Gastroesophageal sphincter (tissue), 4 donors: ENCODE results near the gene USP24. TPM values are rescaled to one million over a fixed set of nuclear protein-coding genes. Genes with fewer than 3 reads are reported as not detected.

Experiments used
- ATAC-seq: fragments of 150-250 bp; one replicate; pipeline ENCODE4 v1.9.1; 2016; ENCODE audit warnings: mild to moderate bottlenecking, moderate library complexity
- H3K27ac ChIP-seq, 4 donors: fragments of 200-600 bp; sonication (generic) in 3 of 4; 1 replicate in 3 of 4; 2 replicates in 1 of 4; pipeline ENCODE4 v1.5.1; 2016 to 2019
- H3K27me3 ChIP-seq: fragments of 200-600 bp; sonication (generic); one replicate; pipeline ENCODE4 v1.5.1; 2019
- H3K36me3 ChIP-seq, 2 donors: fragments of 200-600 bp; sonication (generic); one replicate each; pipeline ENCODE4 v1.5.1; 2019; ENCODE audit warnings: control low read depth in 1 of 2
- H3K4me1 ChIP-seq, 3 donors: fragments of 200-600 bp; sonication (generic); 1 replicate in 2 of 3; 2 replicates in 1 of 3; pipeline ENCODE4 v1.5.1; 2016 to 2019; ENCODE audit warnings: control low read depth in 2 of 3
- H3K4me3 ChIP-seq, 2 donors: fragments of 200-600 bp; sonication (generic); one replicate each; pipeline ENCODE4 v1.5.1; 2019; ENCODE audit warnings: mild to moderate bottlenecking in 1 of 2, moderate library complexity in 1 of 2
- H3K9me3 ChIP-seq, 3 donors: fragments of 200-600 bp; sonication (generic); one replicate each; pipeline ENCODE4 v1.5.1; 2017 to 2019; ENCODE audit warnings: control low read depth in 2 of 3
- EP300 ChIP-seq: sonication (generic); formaldehyde crosslinking; IDR thresholded peaks from one replicate; pipeline ENCODE4 v1.6.1; 2017; ENCODE audit warnings: antibody characterized with exemption, mild to moderate bottlenecking
- POLR2A ChIP-seq, 2 donors: fragments of 450-650 bp; IDR thresholded peaks; one replicate each; pipeline ENCODE4 v1.6.1; 2017; ENCODE audit warnings: antibody characterized with exemption in 2 of 2, mild to moderate bottlenecking in 2 of 2, moderate library complexity in 1 of 2
- POLR2AphosphoS5 ChIP-seq: sonication (generic); formaldehyde crosslinking; IDR thresholded peaks from one replicate; pipeline ENCODE4 v1.6.1; 2017; ENCODE audit warnings: antibody characterized with exemption
- WGBS, 2 donors: methylation state at CpG; one replicate each; pipeline ENCODE4 v1.1.5; 2018; ENCODE audit warnings: low coverage in 1 of 2; 5-methylcytosine and 5-hydroxymethylcytosine counted together
- total RNA-seq, 4 donors: library from RNA; depleted of rRNA; stranded (reverse); fragments of >200 nt; gene quantifications; one replicate each; pipeline ENCODE4 v1.1.0, GENCODE V29; 2016
- TF ChIP-seq, protein P1 (sequence below), 4 experiments: fragments of 200-600 bp in 2 of 4; fragments of 450-650 bp in 2 of 4; sonication (generic) in 1 of 4; IDR thresholded peaks; one replicate each; pipeline ENCODE4 v1.5.1; 2017 to 2019; ENCODE audit warnings: antibody characterized with exemption in 4 of 4, mild to moderate bottlenecking in 2 of 4, moderate library complexity in 2 of 4

The USP24 gene
- total RNA-seq, 4 donors from 2014 or later: 36.8 to 54.8 (median 45.5) TPM

DNA sequence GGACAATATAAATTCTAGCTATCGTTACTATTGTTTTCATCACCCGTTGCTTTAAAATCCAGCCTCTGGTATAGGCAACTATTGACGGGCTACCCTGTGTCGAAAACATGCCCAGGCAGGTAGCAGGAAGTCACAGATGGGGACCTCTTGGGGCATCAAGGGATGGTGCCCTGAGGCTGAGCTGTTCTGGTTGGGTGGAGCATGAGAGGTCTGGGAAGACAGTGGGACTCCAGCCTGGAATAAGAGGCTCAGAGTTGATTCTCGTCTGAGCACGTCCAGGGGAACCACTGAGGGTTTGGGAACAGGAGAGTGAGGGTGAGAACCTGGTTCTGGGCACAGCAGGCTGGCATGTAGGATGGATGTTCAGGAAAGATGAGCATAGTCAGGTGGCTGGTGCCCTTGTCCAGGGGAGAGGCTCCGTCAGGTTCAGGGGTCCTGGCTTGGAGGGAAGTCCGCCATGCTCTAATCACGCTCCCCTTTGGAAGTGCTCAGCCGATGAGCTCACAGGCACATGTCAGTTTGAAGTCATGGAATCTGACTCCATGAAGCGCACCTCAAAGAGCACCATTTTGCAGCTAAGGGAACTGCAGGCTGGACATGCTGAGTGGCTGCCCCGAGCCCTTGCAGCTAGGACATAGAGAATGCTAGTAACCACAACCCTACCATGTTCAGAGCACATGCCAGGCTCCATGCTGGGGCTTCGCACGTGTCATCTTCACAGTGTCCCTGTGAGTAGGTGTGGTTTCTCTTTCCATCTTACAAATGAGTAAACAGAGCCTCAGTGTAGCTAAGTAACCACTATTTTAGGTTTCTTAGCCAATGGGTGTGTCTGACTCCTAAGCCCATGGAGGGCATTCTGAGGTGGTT lies 154.8 kb downstream of the USP24 start:
- no peak for TF ChIP-seq POLR2AphosphoS5
- TF ChIP-seq EP300: no peak
- TF ChIP-seq, protein P1, sequence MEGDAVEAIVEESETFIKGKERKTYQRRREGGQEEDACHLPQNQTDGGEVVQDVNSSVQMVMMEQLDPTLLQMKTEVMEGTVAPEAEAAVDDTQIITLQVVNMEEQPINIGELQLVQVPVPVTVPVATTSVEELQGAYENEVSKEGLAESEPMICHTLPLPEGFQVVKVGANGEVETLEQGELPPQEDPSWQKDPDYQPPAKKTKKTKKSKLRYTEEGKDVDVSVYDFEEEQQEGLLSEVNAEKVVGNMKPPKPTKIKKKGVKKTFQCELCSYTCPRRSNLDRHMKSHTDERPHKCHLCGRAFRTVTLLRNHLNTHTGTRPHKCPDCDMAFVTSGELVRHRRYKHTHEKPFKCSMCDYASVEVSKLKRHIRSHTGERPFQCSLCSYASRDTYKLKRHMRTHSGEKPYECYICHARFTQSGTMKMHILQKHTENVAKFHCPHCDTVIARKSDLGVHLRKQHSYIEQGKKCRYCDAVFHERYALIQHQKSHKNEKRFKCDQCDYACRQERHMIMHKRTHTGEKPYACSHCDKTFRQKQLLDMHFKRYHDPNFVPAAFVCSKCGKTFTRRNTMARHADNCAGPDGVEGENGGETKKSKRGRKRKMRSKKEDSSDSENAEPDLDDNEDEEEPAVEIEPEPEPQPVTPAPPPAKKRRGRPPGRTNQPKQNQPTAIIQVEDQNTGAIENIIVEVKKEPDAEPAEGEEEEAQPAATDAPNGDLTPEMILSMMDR (IDR thresholded peaks at IDR 0.05): no peak
- TF ChIP-seq POLR2A (IDR thresholded peaks at IDR 0.05): no peak
- no peak overlapping the region for H3K27ac ChIP-seq
- H3K4me1 ChIP-seq: peaks cover 0 to 47% (median 17%) of the 10 kb centered on the region in 3 donors
- H3K9me3 ChIP-seq: no peaks in the 10 kb centered on the region
- no peaks in the 10 kb centered on the region for H3K36me3 ChIP-seq
- ATAC-seq: no peak
- H3K4me3 ChIP-seq: no peak overlapping the region
- WGBS, 2 donors: 81 to 93% methylated on average over 5 of the region's 14 CpGs
- H3K27me3 ChIP-seq: no peaks in the 10 kb centered on the region

DNA sequence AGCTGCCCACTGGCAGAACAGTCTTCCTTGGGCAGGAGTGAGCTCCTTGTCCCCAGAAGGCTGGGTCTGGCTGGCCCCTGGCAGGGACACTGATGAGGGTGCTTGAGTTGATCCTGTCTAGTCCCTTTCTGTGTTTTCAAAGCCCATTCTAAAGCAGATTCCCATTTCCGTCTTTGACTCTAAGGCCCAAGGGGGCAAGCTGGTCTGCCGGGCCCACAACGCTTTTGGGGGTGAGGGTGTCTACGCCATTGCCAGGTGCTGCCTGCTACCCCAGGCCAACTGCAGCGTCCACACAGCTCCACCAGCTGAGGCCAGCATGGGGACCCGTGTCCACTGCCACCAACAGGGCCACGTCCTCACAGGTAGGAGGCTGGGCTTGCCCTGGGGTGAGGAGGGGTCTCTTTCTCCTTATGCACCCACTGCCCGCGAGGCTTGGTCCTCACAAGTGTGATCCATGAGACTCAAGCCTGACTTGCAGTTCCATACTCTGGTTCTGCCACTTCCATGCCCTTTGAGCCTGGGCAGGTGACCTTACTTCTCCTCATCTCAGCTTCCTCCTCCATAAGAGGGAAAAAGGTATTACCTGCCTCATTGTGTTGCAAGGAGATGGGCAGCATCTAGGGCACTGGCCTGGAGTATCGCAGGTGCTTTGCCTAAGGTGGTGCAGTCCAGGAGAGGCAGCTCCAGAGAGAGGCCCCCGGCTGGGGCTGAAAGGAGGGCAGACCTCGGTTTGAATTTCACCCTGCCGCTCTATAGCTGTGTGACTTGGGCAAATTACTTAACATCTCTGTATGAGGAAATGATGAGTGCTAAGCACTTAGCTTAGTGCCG lies 155.6 kb downstream of the USP24 start:
- WGBS, 2 donors: 87 to 100% methylated on average over 2 to 3 of the region's 14 CpGs
- no peaks in the 10 kb centered on the region for H3K9me3 ChIP-seq

DNA sequence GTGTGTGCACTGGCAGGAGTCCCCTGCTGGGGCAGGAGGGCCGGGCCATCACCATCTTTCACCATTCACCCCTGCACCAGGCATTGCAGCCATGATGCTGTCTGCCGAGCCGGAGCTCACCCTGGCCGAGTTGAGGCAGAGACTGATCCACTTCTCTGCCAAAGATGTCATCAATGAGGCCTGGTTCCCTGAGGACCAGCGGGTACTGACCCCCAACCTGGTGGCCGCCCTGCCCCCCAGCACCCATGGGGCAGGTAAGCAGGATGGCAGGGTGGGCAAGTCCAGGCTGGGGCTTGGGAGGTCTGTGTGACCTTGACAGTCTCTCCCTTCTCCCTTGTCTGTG lies 157.2 kb downstream of the USP24 start:
- Histone ChIP-seq H3K27me3 (no peaks in the 10 kb centered on the region), H3K36me3 (no peaks in the 10 kb centered on the region), H3K4me3 (no peak overlapping the region), H3K4me1 (peaks cover 0 to 23% (median 5%) of the 10 kb centered on the region in 3 donors), H3K9me3 (no peaks in the 10 kb centered on the region), H3K27ac (no peak overlapping the region)
- no peak for TF ChIP-seq POLR2A (IDR thresholded peaks at IDR 0.05)
- no peak for ATAC-seq
- 47 to 90% methylated on average over 3 to 4 of the region's 6 CpGs for WGBS, 2 donors

More for the DNA sequence above, 155.6 kb downstream of the USP24 start:
- Histone ChIP-seq H3K27ac (no peak overlapping the region), H3K4me3 (no peak overlapping the region), H3K36me3 (no peaks in the 10 kb centered on the region), H3K27me3 (no peaks in the 10 kb centered on the region), H3K4me1 (peaks cover 0 to 38% (median 12%) of the 10 kb centered on the region in 3 donors)
- TF ChIP-seq POLR2A (IDR thresholded peaks at IDR 0.05) (no peak), EP300 (no peak), POLR2AphosphoS5 (no peak)
- TF ChIP-seq, protein P1 (IDR thresholded peaks at IDR 0.05): no peak
- ATAC-seq: no peak

DNA sequence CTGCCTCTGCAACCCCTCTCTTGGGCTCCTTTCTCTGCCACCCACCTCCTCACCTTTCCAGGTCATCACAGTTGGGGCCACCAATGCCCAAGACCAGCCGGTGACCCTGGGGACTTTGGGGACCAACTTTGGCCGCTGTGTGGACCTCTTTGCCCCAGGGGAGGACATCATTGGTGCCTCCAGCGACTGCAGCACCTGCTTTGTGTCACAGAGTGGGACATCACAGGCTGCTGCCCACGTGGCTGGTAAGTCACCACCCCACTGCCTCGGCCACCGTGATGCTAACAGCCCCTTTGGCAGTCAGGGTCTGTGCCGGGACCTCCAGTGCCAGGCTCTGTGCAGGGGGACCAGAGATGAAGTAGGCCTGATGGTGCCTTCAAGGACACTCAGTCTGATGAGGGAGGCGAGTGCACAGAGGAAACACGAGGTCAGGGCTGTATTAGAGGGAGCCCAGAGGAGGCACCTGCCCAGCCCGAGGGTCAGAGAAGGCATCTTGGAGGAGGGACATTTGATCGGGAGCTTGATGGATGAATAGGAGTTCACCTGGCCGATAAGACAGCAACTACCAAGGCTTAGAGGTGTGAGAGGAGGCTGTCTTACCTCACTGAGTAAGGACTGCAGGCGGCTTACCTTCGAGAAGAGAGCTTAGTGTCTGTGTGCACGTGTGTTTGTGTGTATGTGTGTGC lies 157.8 kb downstream of the USP24 start:
- no peak for ATAC-seq
- 89% methylated on average over 11 of the region's 15 CpGs; no CpG with 5 or more reads in 1 of the 2 donors for WGBS, 2 donors
- peaks cover 0 to 20% (median 5%) of the 10 kb centered on the region in 3 donors for H3K4me1 ChIP-seq
- TF ChIP-seq, protein P1 (IDR thresholded peaks at IDR 0.05): no peak
- TF ChIP-seq EP300 (no peak), POLR2A (IDR thresholded peaks at IDR 0.05) (no peak), POLR2AphosphoS5 (no peak)
- H3K27ac ChIP-seq: no peak overlapping the region
- no peaks in the 10 kb centered on the region for H3K9me3 ChIP-seq
- H3K4me3 ChIP-seq: no peak overlapping the region
- no peaks in the 10 kb centered on the region for H3K36me3 ChIP-seq
- no peaks in the 10 kb centered on the region for H3K27me3 ChIP-seq

DNA sequence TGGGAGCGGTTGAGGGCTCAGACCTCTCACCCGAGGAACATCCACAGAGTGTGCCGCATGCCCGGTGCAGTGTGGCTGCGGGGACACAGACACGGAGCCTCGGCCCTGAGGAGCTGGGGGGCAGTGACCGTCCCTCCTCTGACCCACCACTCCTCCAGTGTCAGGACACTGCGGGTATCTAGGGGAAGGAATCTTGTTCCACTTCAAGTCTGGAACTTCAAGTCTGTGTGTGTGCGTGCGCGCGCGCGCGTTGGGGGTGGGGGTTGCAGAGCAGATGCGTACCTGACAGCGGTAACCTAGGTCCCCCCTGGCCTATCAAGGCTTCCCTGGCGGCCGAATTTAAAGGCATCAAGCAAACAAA lies 158.6 kb downstream of the USP24 start:
- H3K4me3 ChIP-seq: no peak overlapping the region
- no peaks in the 10 kb centered on the region for H3K27me3 ChIP-seq
- H3K36me3 ChIP-seq: no peaks in the 10 kb centered on the region
- ATAC-seq: no peak
- H3K4me1 ChIP-seq: peaks cover 0 to 12% (median 5%) of the 10 kb centered on the region in 3 donors
- WGBS, 2 donors: 89 to 100% methylated on average over 1 to 11 of the region's 20 CpGs
- H3K27ac ChIP-seq: no peak overlapping the region
- H3K9me3 ChIP-seq: no peaks in the 10 kb centered on the region
- TF ChIP-seq POLR2AphosphoS5 (no peak), POLR2A (IDR thresholded peaks at IDR 0.05) (no peak), EP300 (no peak)
- TF ChIP-seq, protein P1 (IDR thresholded peaks at IDR 0.05): no peak
